CD14-positive monocyte (primary cell): ENCODE data around the gene PIWIL4. TPM values are rescaled to one million over a fixed set of nuclear protein-coding genes. Genes with fewer than 3 reads are reported as not detected.

ENCODE experiments used
- DNase-seq, 3 donors: peaks; one replicate each; pipeline ENCODE4 v3.0.0-alpha.2; 2011 to 2022
- H2AFZ ChIP-seq: 2 replicates; pipeline ENCODE4 v1.6.0; 2012; ENCODE audit warnings: mild to moderate bottlenecking, low read depth, low read length, inconsistent platforms; ENCODE audit not compliant: insufficient read depth, poor library complexity, severe bottlenecking
- H3K27ac ChIP-seq, 2 donors: 1 replicate in 1 of 2; 2 replicates in 1 of 2; pipeline ENCODE4 v1.5.1; 2012 to 2013; ENCODE audit warnings: low read length in 2 of 2, control low read depth in 1 of 2, inconsistent platforms in 1 of 2, low read depth in 1 of 2, mild to moderate bottlenecking in 1 of 2
- H3K27me3 ChIP-seq, 2 donors: one replicate each; pipeline versions ENCODE4 v1.6.0 to v1.6.1; 2011 to 2013; ENCODE audit warnings: low read length in 2 of 2; ENCODE audit not compliant: control insufficient read depth in 2 of 2, insufficient read depth in 2 of 2
- H3K36me3 ChIP-seq, 2 donors: replicated peaks in 1 of 2; 1 replicate in 1 of 2; 2 replicates in 1 of 2; pipeline versions ENCODE4 v1.5.1 to v1.6.1; 2012 to 2013; ENCODE audit warnings: low read length in 2 of 2, control low read depth in 1 of 2, inconsistent platforms in 1 of 2, mild to moderate bottlenecking in 1 of 2; ENCODE audit not compliant: insufficient read depth in 2 of 2, control insufficient read depth in 1 of 2
- H3K4me1 ChIP-seq, 2 donors: 1 replicate in 1 of 2; 2 replicates in 1 of 2; pipeline versions ENCODE4 v1.5.1 to v1.6.1; 2012 to 2013; ENCODE audit warnings: low read length in 2 of 2, control low read depth in 1 of 2, inconsistent platforms in 1 of 2, mild to moderate bottlenecking in 1 of 2, moderate library complexity in 1 of 2; ENCODE audit not compliant: insufficient read depth in 2 of 2, control insufficient read depth in 1 of 2
- H3K4me2 ChIP-seq: replicated peaks from 2 replicates; pipeline ENCODE3; 2012; ENCODE audit warnings: low read length, moderate library complexity, mild to moderate bottlenecking; ENCODE audit not compliant: poor library complexity, severe bottlenecking; ENCODE audit errors: extremely low read depth
- H3K4me3 ChIP-seq, 3 experiments: fragments of 200-600 bp in 1 of 3; sonication (generic) in 1 of 3; replicated peaks in 1 of 3; 1 replicate in 2 of 3; 2 replicates in 1 of 3; pipeline ENCODE4 v1.5.1; 2011 to 2013; ENCODE audit warnings: low read length in 3 of 3, mild to moderate bottlenecking in 3 of 3, control low read depth in 2 of 3, low read depth in 2 of 3, inconsistent platforms in 1 of 3, moderate library complexity in 1 of 3
- H3K79me2 ChIP-seq: 2 replicates; pipeline ENCODE4 v1.6.0; 2012; ENCODE audit warnings: mild to moderate bottlenecking, control low read depth, inconsistent platforms, low read length, moderate library complexity; ENCODE audit not compliant: insufficient read depth
- H3K9ac ChIP-seq: 2 replicates; pipeline ENCODE4 v1.6.0; 2017; ENCODE audit warnings: low read length, mild to moderate bottlenecking; ENCODE audit not compliant: insufficient read depth, poor library complexity, severe bottlenecking
- H3K9me3 ChIP-seq, 2 donors: replicated peaks in 1 of 2; 1 replicate in 1 of 2; 2 replicates in 1 of 2; pipeline versions ENCODE4 v1.5.1 to v1.6.1; 2012 to 2013; ENCODE audit warnings: low read length in 2 of 2, control low read depth in 1 of 2; ENCODE audit not compliant: control insufficient read depth in 1 of 2, insufficient read depth in 1 of 2
- H4K20me1 ChIP-seq: 2 replicates; pipeline ENCODE4 v1.6.0; 2012; ENCODE audit warnings: mild to moderate bottlenecking, low read length, control low read depth, moderate library complexity; ENCODE audit not compliant: insufficient read depth
- H3K27ac Mint-ChIP-seq, 7 donors: one replicate each; pipeline ENCODE4 v1.8.0; 2020; ENCODE audit warnings: mild to moderate bottlenecking in 7 of 7, mixed read lengths in 7 of 7, moderate library complexity in 6 of 7, inconsistent platforms in 2 of 7
- H3K27me3 Mint-ChIP-seq, 3 donors: one replicate each; pipeline ENCODE4 v1.8.0; 2021 to 2022; ENCODE audit warnings: low read depth in 3 of 3, mild to moderate bottlenecking in 3 of 3, mixed read lengths in 3 of 3, moderate library complexity in 3 of 3, inconsistent platforms in 1 of 3
- H3K36me3 Mint-ChIP-seq, 2 donors: one replicate each; pipeline ENCODE4 v1.8.0; 2020; ENCODE audit warnings: mixed read lengths in 2 of 2, inconsistent platforms in 1 of 2, mild to moderate bottlenecking in 1 of 2
- H3K4me1 Mint-ChIP-seq: one replicate; pipeline ENCODE4 v1.8.0; 2020; ENCODE audit warnings: mild to moderate bottlenecking, mixed read lengths
- H3K4me3 Mint-ChIP-seq, 2 donors: one replicate each; pipeline ENCODE4 v1.8.0; 2020; ENCODE audit warnings: mild to moderate bottlenecking in 2 of 2, mixed read lengths in 2 of 2, moderate library complexity in 1 of 2
- H3K9me3 Mint-ChIP-seq, 7 donors: one replicate each; pipeline ENCODE4 v1.8.0; 2020 to 2022; ENCODE audit warnings: mixed read lengths in 7 of 7, mild to moderate bottlenecking in 6 of 7, moderate library complexity in 6 of 7, inconsistent platforms in 2 of 7
- CTCF ChIP-seq: fragments of 200-600 bp; IDR thresholded peaks from one replicate; pipeline ENCODE4 v1.8.0; 2022; ENCODE audit warnings: antibody characterized with exemption, mild to moderate bottlenecking
- WGBS: methylation state at CpG from one replicate; pipeline ENCODE4 v1.1.5; 2013; ENCODE audit warnings: missing lambda C conversion rate; ENCODE audit not compliant: insufficient coverage; 5-methylcytosine and 5-hydroxymethylcytosine counted together
- intact Hi-C, 2 donors: fragments of 100-400 bp; cut with micrococcal nuclease; formaldehyde crosslinking; loops; one replicate each; pipeline versions ENCODE4 v1.15.0 to v1.15.1; 2023
- polyA plus RNA-seq, 3 donors: library from polyadenylated mRNA; depleted of rRNA in 1 of 3; unstranded in 2 of 3; stranded (reverse) in 1 of 3; fragments of 300-500 nt in 2 of 3; fragments of >200 nt in 1 of 3; fragmentation: Illumina TruSeq in 2 of 3; gene quantifications; 1 replicate in 2 of 3; 2 replicates in 1 of 3; pipeline ENCODE4 v1.2.3, GENCODE V29; 2012 to 2021

The PIWIL4 gene
- polyA plus RNA-seq, 3 donors = 0.98 to 14.2 (median 1.1) TPM

GRCh38 chr11:94584978-94585377 is 17.8 kb downstream of the PIWIL4 start:
- H3K4me3 Mint-ChIP-seq = no peak overlapping the region
- Histone ChIP-seq H3K4me3 (no peak overlapping the region), H3K4me2 (no peak overlapping the region), H3K27me3 (no peaks in the 10 kb centered on the region), H3K4me1 (peaks cover 36 to 43% of the 10 kb centered on the region in 2 donors), H3K36me3 (peaks cover 15 to 22% of the 10 kb centered on the region in 2 donors), H2AFZ (no peak overlapping the region), H3K27ac (peak overlapping the region; percentile 82 to 97), H3K9ac (no peak overlapping the region), H4K20me1 (no peaks in the 10 kb centered on the region), H3K79me2 (peaks cover 52% of the 10 kb centered on the region), H3K9me3 (no peaks in the 10 kb centered on the region)
- H3K27ac Mint-ChIP-seq = peak overlapping the region; percentile 95 to 99 (median 98)
- no CpG with 5 or more reads among the region's 5 CpGs for WGBS
- H3K4me1 Mint-ChIP-seq = peaks cover 48% of the 10 kb centered on the region
- no peaks in the 10 kb centered on the region for H3K27me3 Mint-ChIP-seq
- DNase-seq = no peak
- intact Hi-C loops = loop anchor here in 1 of 2 donors (5.0 kb wide), 1 partner anchor 38 kb away; no protein-coding TSS in a partner anchor
- peaks cover 29 to 42% of the 10 kb centered on the region in 2 donors for H3K36me3 Mint-ChIP-seq
- TF ChIP-seq CTCF = no peak
- H3K9me3 Mint-ChIP-seq = no peaks in the 10 kb centered on the region

- Histone ChIP-seq H3K4me2 (no peak overlapping the region), H3K4me1 (peaks cover 36 to 43% of the 10 kb centered on the region in 2 donors), H3K79me2 (peaks cover 48% of the 10 kb centered on the region), H2AFZ (no peak overlapping the region), H3K36me3 (peaks cover 20 to 26% of the 10 kb centered on the region in 2 donors), H3K4me3 (no peak overlapping the region), H3K27me3 (no peaks in the 10 kb centered on the region), H3K9me3 (no peaks in the 10 kb centered on the region), H4K20me1 (no peaks in the 10 kb centered on the region), H3K27ac (peak overlapping the region in 1 of 2 donors; percentile 97), H3K9ac (no peak overlapping the region)
- TF ChIP-seq CTCF = no peak
- Mint-ChIP-seq H3K4me3 (no peak overlapping the region), H3K4me1 (peaks cover 45% of the 10 kb centered on the region), H3K9me3 (no peaks in the 10 kb centered on the region), H3K27me3 (no peaks in the 10 kb centered on the region), H3K27ac (peak overlapping the region in 4 of 7 donors; percentile 43 to 99 (median 98)), H3K36me3 (peaks cover 31 to 47% of the 10 kb centered on the region in 2 donors)
- no peak for DNase-seq
- no CpG with 5 or more reads among the region's 3 CpGs for WGBS
- intact Hi-C loops = no loop called here
Observed at GRCh38 chr11:94585399-94585798, 18.2 kb downstream of the PIWIL4 start.
